Upper lobe of right lung (tissue), 1 donor: Measurements from ENCODE around the gene ZNF777. TPM values are rescaled to one million over a fixed set of nuclear protein-coding genes. Genes with fewer than 3 reads are reported as not detected.

Experiments
- ATAC-seq: fragments of 200-7000 bp; cut with Tn5 transposase; one replicate; pipeline ENCODE4 v1.9.1; 2020; ENCODE audit warnings: mild to moderate bottlenecking, moderate library complexity
- DNase-seq: peaks from one replicate; pipeline ENCODE4 v3.0.0-alpha.2; 2020
- H3K27ac ChIP-seq: fragments of 200-600 bp; one replicate; pipeline ENCODE4 v1.8.0; 2022
- H3K27me3 ChIP-seq: fragments of 200-600 bp; one replicate; pipeline ENCODE4 v1.8.0; 2022; ENCODE audit warnings: mild to moderate bottlenecking
- H3K36me3 ChIP-seq: fragments of 200-600 bp; one replicate; pipeline ENCODE4 v1.8.0; 2022
- H3K4me1 ChIP-seq: fragments of 200-600 bp; one replicate; pipeline ENCODE4 v1.8.0; 2022
- H3K4me3 ChIP-seq: fragments of 200-600 bp; one replicate; pipeline ENCODE4 v1.8.0; 2022; ENCODE audit warnings: mild to moderate bottlenecking
- H3K9me3 ChIP-seq: fragments of 200-600 bp; one replicate; pipeline ENCODE4 v1.8.0; 2022
- intact Hi-C: fragments of 100-400 bp; cut with DNase I; formaldehyde crosslinking; loops from one replicate; pipeline ENCODE4 v1.11.0; 2022
- total RNA-seq: library from RNA; stranded (reverse); fragmentation: NEBNext Ultra II Directional; extraction: Animal tissue kit (Norgen Biotek cat#: 25700); gene quantifications from one replicate; pipeline ENCODE4 v1.2.1, GENCODE V29; 2021
- TF ChIP-seq, protein P1 (sequence below): fragments of 200-600 bp; IDR thresholded peaks from one replicate; pipeline ENCODE4 v1.8.0; 2022; ENCODE audit warnings: antibody characterized with exemption
- donor health status: DM: no; HTN: yes; CAD: no; lungs with severe emphysema.

ZNF777 gene
- total RNA-seq, 1 donor from 2014 or later: 11.3 TPM

DNA sequence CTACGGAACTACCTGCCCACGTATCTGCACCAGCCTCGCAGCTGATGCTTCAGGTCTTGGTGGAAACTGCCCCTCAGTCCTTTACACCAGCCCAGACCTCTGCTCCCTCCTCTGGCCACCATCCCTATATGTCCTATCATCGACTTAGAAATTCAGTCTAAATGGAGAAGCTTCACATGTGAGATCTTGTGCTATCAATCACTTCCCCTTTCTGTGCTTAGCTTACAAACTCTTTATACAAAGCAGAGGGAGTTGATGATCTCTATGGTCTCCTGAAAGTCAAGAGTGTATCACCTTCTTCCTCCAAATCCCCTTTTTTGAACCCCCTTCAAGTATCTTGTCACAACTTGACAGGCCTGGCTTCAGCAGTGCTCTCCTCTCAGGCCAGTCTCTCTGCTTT, 30.7 kb downstream of the ZNF777 start:
- ATAC-seq (no peak), DNase-seq (no peak)

DNA sequence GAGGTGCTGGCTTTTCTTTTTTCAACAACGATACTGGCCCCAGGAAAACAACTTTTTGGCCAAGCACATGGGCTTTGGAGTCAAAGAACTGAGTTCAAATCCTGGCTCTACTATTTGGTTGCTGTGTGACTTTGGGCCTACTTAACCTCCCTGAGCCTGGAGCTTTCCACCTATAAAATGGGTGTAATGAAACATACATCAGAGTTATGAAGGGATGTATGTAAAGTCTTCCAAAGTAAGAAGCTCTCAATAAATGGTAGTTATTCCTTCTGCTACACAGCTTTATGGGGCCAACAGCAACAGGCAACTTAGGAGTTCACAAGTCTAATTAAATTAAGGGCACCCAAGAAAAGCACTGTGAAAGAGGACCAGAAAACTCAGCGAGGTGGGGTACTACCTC, 33.0 kb downstream of the ZNF777 start:
- no peak for DNase-seq
- Histone ChIP-seq H3K4me3 (no peak overlapping the region), H3K27ac (no peak overlapping the region), H3K36me3 (peaks cover 13% of the 10 kb centered on the region), H3K27me3 (no peaks in the 10 kb centered on the region), H3K9me3 (no peaks in the 10 kb centered on the region), H3K4me1 (peaks cover 4% of the 10 kb centered on the region)
- TF ChIP-seq, protein P1, sequence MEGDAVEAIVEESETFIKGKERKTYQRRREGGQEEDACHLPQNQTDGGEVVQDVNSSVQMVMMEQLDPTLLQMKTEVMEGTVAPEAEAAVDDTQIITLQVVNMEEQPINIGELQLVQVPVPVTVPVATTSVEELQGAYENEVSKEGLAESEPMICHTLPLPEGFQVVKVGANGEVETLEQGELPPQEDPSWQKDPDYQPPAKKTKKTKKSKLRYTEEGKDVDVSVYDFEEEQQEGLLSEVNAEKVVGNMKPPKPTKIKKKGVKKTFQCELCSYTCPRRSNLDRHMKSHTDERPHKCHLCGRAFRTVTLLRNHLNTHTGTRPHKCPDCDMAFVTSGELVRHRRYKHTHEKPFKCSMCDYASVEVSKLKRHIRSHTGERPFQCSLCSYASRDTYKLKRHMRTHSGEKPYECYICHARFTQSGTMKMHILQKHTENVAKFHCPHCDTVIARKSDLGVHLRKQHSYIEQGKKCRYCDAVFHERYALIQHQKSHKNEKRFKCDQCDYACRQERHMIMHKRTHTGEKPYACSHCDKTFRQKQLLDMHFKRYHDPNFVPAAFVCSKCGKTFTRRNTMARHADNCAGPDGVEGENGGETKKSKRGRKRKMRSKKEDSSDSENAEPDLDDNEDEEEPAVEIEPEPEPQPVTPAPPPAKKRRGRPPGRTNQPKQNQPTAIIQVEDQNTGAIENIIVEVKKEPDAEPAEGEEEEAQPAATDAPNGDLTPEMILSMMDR: no peak
- intact Hi-C loops: no loop called here
- no peak for ATAC-seq

More for the DNA sequence above, 30.7 kb downstream of the ZNF777 start:
- TF ChIP-seq, protein P1: no peak
- intact Hi-C loops: no loop called here
- peaks cover 31% of the 10 kb centered on the region for H3K36me3 ChIP-seq
- no peaks in the 10 kb centered on the region for H3K4me1 ChIP-seq
- H3K27ac ChIP-seq: no peak overlapping the region
- no peak overlapping the region for H3K4me3 ChIP-seq
- H3K27me3 ChIP-seq: no peaks in the 10 kb centered on the region
- H3K9me3 ChIP-seq: no peaks in the 10 kb centered on the region

DNA sequence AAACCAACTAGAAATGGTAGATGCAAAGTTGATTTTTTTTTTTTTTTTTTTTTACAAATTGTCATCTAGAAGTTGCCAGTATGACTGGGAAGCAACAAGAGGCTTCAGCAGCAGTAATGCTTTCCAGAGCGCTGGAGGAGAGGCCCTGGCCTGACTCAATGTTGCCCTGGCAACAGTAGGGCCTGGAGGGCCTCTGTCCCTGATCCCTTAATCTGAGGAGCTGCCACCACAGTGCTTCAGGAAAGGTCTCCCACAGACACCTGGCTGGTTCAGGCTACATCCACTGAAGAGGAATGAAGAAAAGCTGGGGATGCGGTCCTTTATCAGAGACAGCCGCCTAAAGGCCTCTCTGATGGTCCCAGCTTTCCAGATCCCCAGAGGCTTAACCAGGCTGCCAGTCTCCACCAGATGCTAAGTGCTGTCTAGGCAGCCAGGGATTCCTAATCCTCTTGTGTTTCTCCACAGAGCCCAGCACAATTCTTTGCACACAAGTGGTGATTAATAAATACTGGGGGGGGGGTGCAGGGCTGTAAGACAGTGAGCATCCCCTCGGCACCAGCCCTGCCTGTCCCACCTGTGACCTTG, 33.7 kb downstream of the ZNF777 start:
- TF ChIP-seq, protein P1: no peak
- H3K9me3 ChIP-seq: no peaks in the 10 kb centered on the region
- intact Hi-C loops: no loop called here

DNA sequence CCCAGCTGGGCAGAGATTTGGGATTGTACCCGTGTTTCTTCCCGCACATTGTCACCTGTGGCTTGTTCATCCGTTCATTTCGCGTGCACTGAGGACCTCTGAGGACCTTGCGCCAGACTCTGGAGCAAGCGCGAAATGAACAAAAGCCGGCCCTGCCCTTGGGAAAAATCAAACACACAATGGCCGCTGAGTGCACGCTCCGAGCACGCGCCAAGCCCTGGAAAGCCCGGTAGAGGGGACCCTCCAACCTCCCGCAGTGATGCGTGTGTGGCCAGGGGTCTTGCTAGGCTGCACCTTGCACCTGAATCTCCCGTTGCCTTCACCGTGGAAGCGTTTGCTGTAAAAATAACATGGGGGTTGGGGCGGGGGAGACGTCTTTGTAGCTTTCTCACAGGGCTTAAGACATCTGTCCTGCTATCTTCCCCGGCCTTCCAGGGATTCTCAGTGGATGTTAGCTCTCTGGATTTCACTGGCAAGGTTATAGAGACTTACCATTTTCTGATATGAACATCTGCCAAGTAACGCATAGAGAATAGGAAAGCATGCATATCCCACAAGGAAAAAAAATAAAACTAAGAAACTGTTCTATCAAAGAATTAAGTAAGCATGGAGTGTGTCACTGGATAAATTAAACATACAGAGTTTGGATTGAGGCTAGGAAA, 37.3 kb downstream of the ZNF777 start:
- DNase-seq: no peak
- Histone ChIP-seq H3K27ac (no peak overlapping the region), H3K4me3 (peak overlapping the region; percentile 54), H3K9me3 (no peaks in the 10 kb centered on the region), H3K27me3 (no peaks in the 10 kb centered on the region), H3K36me3 (no peaks in the 10 kb centered on the region), H3K4me1 (peaks cover 7% of the 10 kb centered on the region)
- TF ChIP-seq, protein P1: no peak
- peak; percentile 13 for ATAC-seq
- intact Hi-C loops: no loop called here

More for the DNA sequence above, 33.7 kb downstream of the ZNF777 start:
- H3K27ac ChIP-seq: no peak overlapping the region
- no peaks in the 10 kb centered on the region for H3K27me3 ChIP-seq
- DNase-seq (no peak), ATAC-seq (no peak)
- H3K36me3 ChIP-seq: peaks cover 6% of the 10 kb centered on the region
- H3K4me1 ChIP-seq: peaks cover 7% of the 10 kb centered on the region
- no peak overlapping the region for H3K4me3 ChIP-seq

DNA sequence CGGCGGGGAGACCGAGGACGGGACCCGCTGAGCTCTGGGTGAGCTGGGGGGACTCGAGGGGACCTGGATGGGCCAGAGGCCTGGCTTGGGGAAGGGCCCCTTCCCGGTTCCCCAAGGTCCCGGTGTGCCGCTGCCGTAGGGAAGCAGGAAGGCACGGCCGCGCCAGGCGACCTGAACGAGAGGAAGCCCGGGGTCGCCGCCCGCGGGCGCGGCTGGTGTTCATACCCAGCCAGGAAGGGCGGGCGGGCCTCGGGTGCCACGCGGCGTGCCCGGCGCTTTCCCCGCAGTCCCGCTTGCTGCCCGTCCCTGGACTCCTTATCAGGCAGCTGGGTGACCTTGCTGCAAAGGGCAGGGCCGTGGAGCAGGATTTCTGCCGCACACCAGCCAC, 38.0 kb downstream of the ZNF777 start:
- TF ChIP-seq, protein P1: no peak
- ATAC-seq: peak; percentile 23
- intact Hi-C loops: no loop called here

More for the DNA sequence above, 38.0 kb downstream of the ZNF777 start:
- Histone ChIP-seq H3K36me3 (no peaks in the 10 kb centered on the region), H3K4me3 (peak overlapping the region; percentile 54), H3K9me3 (no peaks in the 10 kb centered on the region), H3K27ac (peak overlapping the region; percentile 39), H3K27me3 (no peaks in the 10 kb centered on the region), H3K4me1 (peaks cover 7% of the 10 kb centered on the region)
- DNase-seq: peak; percentile 77
